HCT116 (cell line): ENCODE data around the gene MME. TPM values are rescaled to one million over a fixed set of nuclear protein-coding genes. Genes with fewer than 3 reads are reported as not detected.

ENCODE experiments used
- ATAC-seq: fragments of 200-7000 bp; cut with Tn5 transposase; 2 replicates; pipeline ENCODE4 v1.9.1; 2020; ENCODE audit warnings: mild to moderate bottlenecking, moderate library complexity
- BruUV-seq: library from RNA; stranded (reverse); fragments of 400-500 nt; replicated peaks from 2 replicates; lab custom pipeline; 2021; lab: Mats Ljungman, UMichigan
- CTCF ChIA-PET: fragments of 300-600 bp; sonication (Branson Sonifier 250); formaldehyde crosslinking; loops from one replicate; lab custom pipeline; 2021; ENCODE audit warnings: antibody characterized with exemption; lab: Charles Lee
- POLR2A ChIA-PET: fragments of 300-600, 350-600 bp; sonication (Branson Sonifier 250); formaldehyde crosslinking; loops from one replicate; lab custom pipeline; 2021; ENCODE audit warnings: antibody characterized with exemption; lab: Charles Lee
- RAD21 ChIA-PET, 2 experiments: fragments of 300-600 bp; sonication (Branson Sonifier 250); formaldehyde crosslinking; loops; one replicate each; lab custom pipeline; 2023; ENCODE audit warnings: low total read pairs in 2 of 2; ENCODE audit not compliant: uncharacterized antibody in 2 of 2, unreplicated experiment in 2 of 2, low non-redundant PET in 1 of 2; lab: Charles Lee
- DNase-seq: peaks from one replicate; pipeline ENCODE4 v3.0.0-alpha.2; 2010; ENCODE audit warnings: low read depth, low spot score
- H2AFZ ChIP-seq: fragments of 200-600 bp; shearing (Covaris generic), sonication (generic); 2 replicates; pipeline ENCODE4 v1.6.1; 2017; ENCODE audit warnings: low read depth, mixed run types, mixed read lengths, antibody characterized with exemption, low read length; ENCODE audit not compliant: poor library complexity, severe bottlenecking
- H3K27ac ChIP-seq: 2 replicates; pipeline ENCODE4 v1.5.1; 2012; ENCODE audit warnings: low read depth, low read length
- H3K27me3 ChIP-seq: fragments of 200-600 bp; sonication (generic); 2 replicates; pipeline ENCODE4 v1.6.1; 2016; ENCODE audit warnings: mixed run types, low read length, mixed read lengths; ENCODE audit not compliant: insufficient read depth
- H3K36me3 ChIP-seq, 2 experiments: fragments of 200-500 bp in 1 of 2; fragments of 200-600 bp in 1 of 2; sonication (Bioruptor generic) in 1 of 2; sonication (generic) in 1 of 2; 2 replicates each; pipeline versions ENCODE4 v1.5.1 to v1.6.1; 2014 to 2016; ENCODE audit warnings: low read length in 2 of 2, inconsistent platforms in 1 of 2, mixed read lengths in 1 of 2, mixed run types in 1 of 2; ENCODE audit not compliant: insufficient read depth in 2 of 2, control insufficient read depth in 1 of 2
- H3K4me1 ChIP-seq, 2 experiments: fragments of 200-600 bp in 1 of 2; sonication (generic) in 1 of 2; 2 replicates each; pipeline versions ENCODE4 v1.5.1 to v1.6.1; 2012 to 2017; ENCODE audit warnings: low read length in 2 of 2, inconsistent platforms in 1 of 2, mild to moderate bottlenecking in 1 of 2, mixed read lengths in 1 of 2, mixed run types in 1 of 2, moderate library complexity in 1 of 2; ENCODE audit not compliant: insufficient read depth in 2 of 2, control insufficient read depth in 1 of 2
- H3K4me2 ChIP-seq: fragments of 200-600 bp; sonication (generic); 2 replicates; pipeline ENCODE4 v1.6.1; 2017; ENCODE audit warnings: mixed run types, low read length, mixed read lengths
- H3K4me3 ChIP-seq, 2 experiments: fragments of 200-600 bp in 1 of 2; sonication (generic) in 1 of 2; replicated peaks in 1 of 2; 2 replicates each; pipeline ENCODE4 v1.5.1; 2011 to 2016; ENCODE audit warnings: low read length in 2 of 2, control low read depth in 1 of 2, low read depth in 1 of 2, mild to moderate bottlenecking in 1 of 2, mixed read lengths in 1 of 2, mixed run types in 1 of 2
- H3K79me2 ChIP-seq: fragments of 200-600 bp; sonication (generic); 2 replicates; pipeline ENCODE4 v1.6.1; 2017; ENCODE audit warnings: mild to moderate bottlenecking, mixed run types, low read length, moderate library complexity, mixed read lengths; ENCODE audit not compliant: insufficient read depth
- H3K9ac ChIP-seq: fragments of 200-600 bp; sonication (generic); 2 replicates; pipeline ENCODE4 v1.6.1; 2016; ENCODE audit warnings: low read length, mixed read lengths
- H3K9me2 ChIP-seq: fragments of 200-600 bp; sonication (generic), shearing (Covaris generic); 2 replicates; pipeline ENCODE4 v1.6.1; 2017; ENCODE audit warnings: mixed run types, mild to moderate bottlenecking, moderate library complexity; ENCODE audit not compliant: insufficient read depth
- H3K9me3 ChIP-seq, 2 experiments: fragments of 200-500 bp in 1 of 2; fragments of 200-600 bp in 1 of 2; sonication (Bioruptor generic) in 1 of 2; sonication (generic) in 1 of 2; 2 replicates each; pipeline ENCODE4 v1.6.1; 2014 to 2017; ENCODE audit warnings: low read length in 2 of 2, mixed read lengths in 2 of 2, inconsistent platforms in 1 of 2, low read depth in 1 of 2, mild to moderate bottlenecking in 1 of 2, mixed run types in 1 of 2, moderate library complexity in 1 of 2; ENCODE audit not compliant: control insufficient read depth in 1 of 2, insufficient read depth in 1 of 2
- H4K20me1 ChIP-seq: fragments of 200-600 bp; sonication (generic), shearing (Covaris generic); 2 replicates; pipeline ENCODE4 v1.6.1; 2017; ENCODE audit warnings: mixed run types, mild to moderate bottlenecking, moderate library complexity; ENCODE audit not compliant: insufficient read depth
- CBX3 ChIP-seq: IDR thresholded peaks from 2 replicates; pipeline ENCODE4 v1.6.1; 2012; ENCODE audit warnings: low read depth
- EGR1 ChIP-seq: IDR thresholded peaks from 2 replicates; pipeline ENCODE4 v1.6.1; 2012; ENCODE audit warnings: low read depth
- ELF1 ChIP-seq: IDR thresholded peaks from 2 replicates; pipeline ENCODE4 v1.6.1; 2012; ENCODE audit warnings: low read depth, borderline replicate concordance
- EZH2 ChIP-seq: fragments of 200-600 bp; sonication (generic); IDR thresholded peaks from 2 replicates; pipeline ENCODE4 v1.6.1; 2017; ENCODE audit warnings: antibody characterized with exemption, mixed run types
- EZH2phosphoT487 ChIP-seq: fragments of 200-600 bp; IDR thresholded peaks from 2 replicates; pipeline ENCODE4 v1.6.1; 2018; ENCODE audit warnings: antibody characterized with exemption, borderline replicate concordance
- POLR2A ChIP-seq: IDR thresholded peaks from 2 replicates; pipeline ENCODE4 v1.7.0; 2011; ENCODE audit warnings: borderline replicate concordance; ENCODE audit not compliant: insufficient read depth, insufficient read length; ENCODE audit errors: extremely low read depth
- POLR2AphosphoS5 ChIP-seq: IDR thresholded peaks from 2 replicates; pipeline ENCODE4 v1.6.1; 2011; ENCODE audit warnings: mild to moderate bottlenecking, low read depth, low read length, moderate library complexity
- RAD21 ChIP-seq: IDR thresholded peaks from 2 replicates; pipeline ENCODE4 v1.6.1; 2012; ENCODE audit warnings: low read depth, mild to moderate bottlenecking
- SIN3A ChIP-seq: IDR thresholded peaks from 2 replicates; pipeline ENCODE4 v1.6.1; 2012; ENCODE audit warnings: low read depth
- SRF ChIP-seq: IDR thresholded peaks from 2 replicates; pipeline ENCODE4 v1.6.1; 2012; ENCODE audit warnings: low read depth
- TCF7L2 ChIP-seq: IDR thresholded peaks from 2 replicates; pipeline ENCODE4 v1.7.0; 2011; ENCODE audit warnings: borderline replicate concordance, inconsistent platforms; ENCODE audit not compliant: insufficient read depth, insufficient read length; ENCODE audit errors: extremely low read depth
- YY1 ChIP-seq: IDR thresholded peaks from 2 replicates; pipeline ENCODE4 v1.6.1; 2011; ENCODE audit warnings: low read length, low read depth, moderate library complexity, mild to moderate bottlenecking; ENCODE audit not compliant: insufficient replicate concordance; ENCODE audit errors: extremely low read depth
- ZFX ChIP-seq: fragments of 450-650 bp; IDR thresholded peaks from 2 replicates; pipeline ENCODE4 v1.6.1; 2017
- intact Hi-C: fragments of 100-400 bp; cut with micrococcal nuclease; formaldehyde crosslinking; loops from 2 replicates; pipeline ENCODE4 v1.10.0; 2022
- total RNA-seq: library from RNA; stranded (reverse); gene quantifications from one replicate; pipeline ENCODE4 v1.2.1, GENCODE V29; 2021; ENCODE audit not compliant: unreplicated experiment
- TF ChIP-seq, protein P1 (sequence below): IDR thresholded peaks from 2 replicates; pipeline ENCODE4 v1.6.1; 2011; ENCODE audit warnings: mild to moderate bottlenecking, low read length, moderate library complexity; ENCODE audit not compliant: insufficient replicate concordance; ENCODE audit errors: extremely low read depth

The MME gene
- total RNA-seq, 1 experiment from 2014 or later = 0.34 TPM

DNA sequence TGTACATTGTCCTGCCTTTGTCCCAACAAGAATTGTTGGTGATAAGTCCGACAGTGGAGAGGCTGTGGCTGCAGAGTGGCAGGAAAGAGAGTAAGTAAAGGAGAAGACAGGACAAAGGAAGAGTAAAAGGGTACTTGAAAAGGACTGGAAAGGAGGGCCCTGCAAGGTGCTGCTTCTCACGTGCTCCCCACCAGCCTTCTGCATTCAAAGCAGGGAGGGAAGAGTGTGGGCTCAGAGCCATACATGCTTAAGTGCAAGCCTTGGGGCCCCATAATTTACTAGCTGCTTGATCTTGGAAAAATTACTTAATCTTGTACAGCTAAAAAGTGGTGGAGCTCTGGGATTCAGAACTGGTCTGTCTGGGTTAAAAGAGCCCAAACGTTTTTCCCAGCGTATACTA lies 29.9 kb downstream of the MME start:
- ChIA-PET RAD21 (no interaction called here), POLR2A (no interaction called here), CTCF (no interaction called here)
- H2AFZ ChIP-seq = no peak overlapping the region
- no peaks in the 10 kb centered on the region for H3K36me3 ChIP-seq
- intact Hi-C loops = no loop called here
- H4K20me1 ChIP-seq = no peaks in the 10 kb centered on the region
- H3K27ac ChIP-seq = no peak overlapping the region
- no peaks in the 10 kb centered on the region for H3K9me2 ChIP-seq
- no peak for DNase-seq
- H3K9ac ChIP-seq = no peak overlapping the region
- TF ChIP-seq TCF7L2 = no peak
- no peak for TF ChIP-seq EZH2
- TF ChIP-seq POLR2AphosphoS5 = no peak
- no peak for TF ChIP-seq CBX3
- no peak for TF ChIP-seq POLR2A
- no peak for TF ChIP-seq ELF1
- no peak for TF ChIP-seq ZFX
- no peak for TF ChIP-seq RAD21
- TF ChIP-seq, protein P1, sequence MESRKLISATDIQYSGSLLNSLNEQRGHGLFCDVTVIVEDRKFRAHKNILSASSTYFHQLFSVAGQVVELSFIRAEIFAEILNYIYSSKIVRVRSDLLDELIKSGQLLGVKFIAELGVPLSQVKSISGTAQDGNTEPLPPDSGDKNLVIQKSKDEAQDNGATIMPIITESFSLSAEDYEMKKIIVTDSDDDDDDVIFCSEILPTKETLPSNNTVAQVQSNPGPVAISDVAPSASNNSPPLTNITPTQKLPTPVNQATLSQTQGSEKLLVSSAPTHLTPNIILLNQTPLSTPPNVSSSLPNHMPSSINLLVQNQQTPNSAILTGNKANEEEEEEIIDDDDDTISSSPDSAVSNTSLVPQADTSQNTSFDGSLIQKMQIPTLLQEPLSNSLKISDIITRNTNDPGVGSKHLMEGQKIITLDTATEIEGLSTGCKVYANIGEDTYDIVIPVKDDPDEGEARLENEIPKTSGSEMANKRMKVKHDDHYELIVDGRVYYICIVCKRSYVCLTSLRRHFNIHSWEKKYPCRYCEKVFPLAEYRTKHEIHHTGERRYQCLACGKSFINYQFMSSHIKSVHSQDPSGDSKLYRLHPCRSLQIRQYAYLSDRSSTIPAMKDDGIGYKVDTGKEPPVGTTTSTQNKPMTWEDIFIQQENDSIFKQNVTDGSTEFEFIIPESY = no peak
- no peak for TF ChIP-seq YY1
- no peak for TF ChIP-seq EZH2phosphoT487
- TF ChIP-seq EGR1 = no peak
- no peak for TF ChIP-seq SRF
- TF ChIP-seq SIN3A = no peak
- no peak overlapping the region for H3K4me2 ChIP-seq
- H3K27me3 ChIP-seq = no peaks in the 10 kb centered on the region
- no peak overlapping the region for H3K4me3 ChIP-seq
- ATAC-seq = no peak
- no peaks in the 10 kb centered on the region for H3K9me3 ChIP-seq
- BruUV-seq = no TSS peak
- no peaks in the 10 kb centered on the region for H3K79me2 ChIP-seq
- H3K4me1 ChIP-seq = no peaks in the 10 kb centered on the region; a peak in 1 of 4 replicates
